K562 (cell line): ENCODE measurements around the gene GYS1. TPM values are rescaled to one million over a fixed set of nuclear protein-coding genes. Genes with fewer than 3 reads are reported as not detected.
A peak's percentile ranks its signal among the peaks of the same experiment; 100 is the strongest.

Experiments
- ATAC-seq: fragments of 200-7000 bp; cut with Tn5 transposase; 3 replicates; pipeline ENCODE4 v1.9.1; 2020; ENCODE audit warnings: moderate library complexity
- BruUV-seq: library from RNA; stranded (reverse); fragments of 400-500 nt; replicated peaks from 2 replicates; lab custom pipeline; 2021; lab: Mats Ljungman, UMichigan
- CTCF ChIA-PET: fragments of 300-600 bp; formaldehyde crosslinking; extraction: SDS; loops from one replicate; lab custom pipeline; 2021; ENCODE audit warnings: low intra/inter-chr PET ratio; lab: Yijun Ruan, JAX
- POLR2A ChIA-PET: fragments of 300-600, 350-650 bp; sonication (Branson Sonifier 250); formaldehyde crosslinking; extraction: SDS; loops from one replicate; lab custom pipeline; 2021; ENCODE audit warnings: antibody characterized with exemption, inconsistent platforms; lab: Yijun Ruan, JAX
- DNase-seq, 4 experiments: peaks; one replicate each; pipeline versions ENCODE4 v3.0.0 to v3.0.0-alpha.2; 2011 to 2018; ENCODE audit warnings: low spot score in 3 of 4, mixed read lengths in 3 of 4; ENCODE audit errors: extremely low read depth in 1 of 4
- FAIRE-seq: peaks from 2 replicates; lab custom pipeline; 2011; peaks lifted over from hg19 to GRCh38; lab: Jason Lieb, UNC
- H2AFZ ChIP-seq: 2 replicates; pipeline ENCODE4 v1.6.0; 2011; ENCODE audit warnings: low read depth, low read length, control low read depth, inconsistent platforms
- H3K27ac ChIP-seq: fragments of 200-600 bp; 3 replicates; pipeline ENCODE4 v1.8.0; 2011; ENCODE audit warnings: low read depth, mild to moderate bottlenecking, control low read depth, inconsistent platforms, low read length, moderate library complexity, mixed read lengths; ENCODE audit errors: extremely low read depth
- H3K27me3 ChIP-seq, 2 experiments: fragments of 300-600 bp in 1 of 2; 2 replicates in 1 of 2; 3 replicates in 1 of 2; pipeline versions ENCODE4 v1.6.0 to v1.8.0; 2011; ENCODE audit warnings: inconsistent platforms in 2 of 2, low read length in 2 of 2, mild to moderate bottlenecking in 1 of 2, mixed read lengths in 1 of 2, moderate library complexity in 1 of 2; ENCODE audit not compliant: control insufficient read depth in 2 of 2, insufficient read depth in 2 of 2
- H3K36me3 ChIP-seq: fragments of 300-600 bp; 3 replicates; pipeline ENCODE4 v1.8.0; 2011; ENCODE audit warnings: mild to moderate bottlenecking, low read length, inconsistent platforms; ENCODE audit not compliant: control insufficient read depth, insufficient read depth
- H3K4me1 ChIP-seq, 2 experiments: fragments of 200-600 bp in 1 of 2; replicated peaks in 1 of 2; 2 replicates in 1 of 2; 3 replicates in 1 of 2; pipeline versions ENCODE4 v1.5.1 to v1.8.0; 2011; ENCODE audit warnings: inconsistent platforms in 2 of 2, low read length in 2 of 2, mild to moderate bottlenecking in 1 of 2, mixed read lengths in 1 of 2, moderate library complexity in 1 of 2; ENCODE audit not compliant: control insufficient read depth in 2 of 2, insufficient read depth in 2 of 2
- H3K4me2 ChIP-seq: 2 replicates; pipeline ENCODE4 v1.6.1; 2011; ENCODE audit warnings: low read length, control low read depth, inconsistent platforms, mixed read lengths; ENCODE audit not compliant: insufficient read depth
- H3K4me3 ChIP-seq: fragments of 200-600 bp; sonication (generic), shearing (Covaris generic); 2 replicates; pipeline ENCODE4 v1.5.1; 2016; ENCODE audit warnings: control low read depth, inconsistent platforms
- H3K79me2 ChIP-seq: fragments of 200-600 bp; 3 replicates; pipeline ENCODE4 v1.8.0; 2011; ENCODE audit warnings: low read length, inconsistent platforms; ENCODE audit not compliant: control insufficient read depth, insufficient read depth
- H3K9ac ChIP-seq, 2 experiments: 2 replicates each; pipeline versions ENCODE4 v1.6.0 to v1.6.1; 2011; ENCODE audit warnings: low read depth in 2 of 2, low read length in 2 of 2, control low read depth in 1 of 2, inconsistent platforms in 1 of 2, mild to moderate bottlenecking in 1 of 2, mixed read lengths in 1 of 2; ENCODE audit not compliant: insufficient read depth in 1 of 2
- H3K9me1 ChIP-seq: one replicate; pipeline ENCODE4 v1.6.0; 2011; ENCODE audit warnings: inconsistent platforms, mild to moderate bottlenecking, low read length, moderate library complexity; ENCODE audit not compliant: control insufficient read depth, insufficient read depth
- H3K9me3 ChIP-seq: replicated peaks from 2 replicates; pipeline ENCODE4 v1.5.1; 2011; ENCODE audit warnings: low read depth, low read length, inconsistent platforms; ENCODE audit not compliant: control insufficient read depth, insufficient read depth
- H4K20me1 ChIP-seq: replicated peaks from 2 replicates; pipeline ENCODE4 v1.6.1; 2011; ENCODE audit warnings: low read length, inconsistent platforms, mixed read lengths; ENCODE audit not compliant: control insufficient read depth, insufficient read depth
- CHD2 ChIP-seq: IDR thresholded peaks from 2 replicates; pipeline ENCODE4 v1.6.1; 2011; ENCODE audit warnings: low read depth, low read length
- NFRKB ChIP-seq: fragments of 450-650 bp; IDR thresholded peaks from 2 replicates; pipeline ENCODE4 v1.6.1; 2016; ENCODE audit warnings: low read depth
- ZNF146 ChIP-seq: IDR thresholded peaks from one replicate; pipeline ENCODE4 v1.6.1; 2018; ENCODE audit warnings: missing compliant biosample characterization; ENCODE audit not compliant: unreplicated experiment
- ZSCAN32 ChIP-seq: fragments of 450-650 bp; formaldehyde crosslinking; IDR thresholded peaks from 2 replicates; pipeline ENCODE4 v1.4.0; 2020; ENCODE audit warnings: mild to moderate bottlenecking, moderate library complexity
- WGBS: fragments of 100-300 bp; shearing (Covaris generic); methylation state at CpG from one replicate; pipeline ENCODE4 v1.1.6; 2016; ENCODE audit warnings: low coverage, mixed read lengths; ENCODE audit not compliant: insufficient coverage; ENCODE audit errors: missing lambda C conversion rate; 5-methylcytosine and 5-hydroxymethylcytosine counted together
- in situ Hi-C: fragments of 300-500 bp; cut with MboI; formaldehyde crosslinking; loops from 4 replicates; pipeline ENCODE4 v1.15.0; 2018; ENCODE audit warnings: inconsistent platforms, mixed read lengths
- intact Hi-C: fragments of 100-400 bp; cut with micrococcal nuclease; formaldehyde crosslinking; loops from 2 replicates; pipeline ENCODE4 v1.14.2; 2022
- polyA plus RNA-seq, 8 experiments: library from polyadenylated mRNA; depleted of rRNA in 4 of 8; stranded (reverse) in 5 of 8; unstranded in 3 of 8; fragments of >200 nt; fragmentation: Nextera tagmentation in 2 of 8; fragmentation: Illumina TruSeq in 1 of 8; extraction: Ambion mirVana in 2 of 8; extraction: Trizol in 1 of 8; gene quantifications; 2 replicates each; pipeline versions ENCODE4 v1.2.1 to v1.2.3, GENCODE V29; 2011 to 2014; ENCODE audit warnings: inconsistent platforms in 1 of 8, missing spikeins in 1 of 8
- total RNA-seq, 7 experiments: library from RNA; depleted of rRNA in 6 of 7; stranded (reverse); fragments of >200 nt in 6 of 7; fragmentation: Illumina TruSeq in 2 of 7; extraction: Trizol in 2 of 7; gene quantifications; 2 replicates each; pipeline versions ENCODE4 v1.2.1 to v1.2.3, GENCODE V29; 2011 to 2021; ENCODE audit warnings: low replicate concordance in 1 of 7
- TF ChIP-seq, protein P1 (sequence below): fragments of 450-650 bp; formaldehyde crosslinking; IDR thresholded peaks from 2 replicates; pipeline ENCODE4 v1.4.0; 2020; ENCODE audit warnings: mild to moderate bottlenecking, moderate library complexity
- TF ChIP-seq, protein P2 (sequence below), 2 experiments: IDR thresholded peaks in 1 of 2; conservative IDR thresholded peaks in 1 of 2; 2 replicates each; pipeline ENCODE4 v1.6.1; 2016; ENCODE audit warnings: low read depth in 2 of 2, mild to moderate bottlenecking in 1 of 2, missing compliant biosample characterization in 1 of 2, missing genetic modification characterization in 1 of 2, moderate library complexity in 1 of 2
- TF ChIP-seq, protein P3 (sequence below): fragments of 450-650 bp; conservative IDR thresholded peaks from 2 replicates; pipeline ENCODE4 v1.6.1; 2016; ENCODE audit warnings: missing genetic modification characterization, low read depth, mild to moderate bottlenecking, control low read depth, missing compliant biosample characterization
- TF ChIP-seq, protein P4 (sequence below): fragments of 250-450 bp; sonication (Bioruptor Pico); IDR thresholded peaks from 2 replicates; pipeline ENCODE4 v1.5.0; 2020; ENCODE audit warnings: mild to moderate bottlenecking, borderline replicate concordance

The GYS1 gene
- total and polyA plus RNA-seq, 9 of the 15 experiments (the other 6 are each of a cell fraction or from before 2014, with no cell fraction given): 1.9 to 31.1 (median 15.2) TPM

DNA sequence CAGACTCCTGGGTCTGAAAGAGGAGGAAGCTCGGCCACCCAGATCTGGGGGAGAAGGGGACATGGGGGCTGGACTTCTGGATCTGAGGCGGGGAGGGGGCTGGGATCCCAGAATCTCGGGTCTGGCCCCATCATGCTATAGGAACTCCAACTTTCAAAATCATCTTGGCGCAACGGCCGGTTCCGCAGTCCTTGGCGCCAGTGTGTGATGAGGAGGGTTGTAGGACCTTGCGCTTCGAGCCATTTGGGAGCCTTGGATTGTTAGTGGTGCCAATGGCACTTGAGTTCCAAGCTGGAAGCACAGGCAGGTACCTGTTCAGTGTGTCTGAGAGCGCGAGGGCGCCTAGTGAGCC is 902 bp upstream of the GYS1 start:
- H3K4me1 ChIP-seq: peaks cover 5 to 30% of the 10 kb centered on the region in 2 experiments; a peak in 4 of 5 replicates
- H2AFZ ChIP-seq: peak overlapping the region; percentile 61; the same call in 1 of the 2 replicates
- H3K4me2 ChIP-seq: peak overlapping the region; percentile 99
- 0 out of 2 replicates have a peak, but pooled peaks cover 2% of the 10 kb centered on the region for H4K20me1 ChIP-seq
- no peaks in the 10 kb centered on the region for H3K9me3 ChIP-seq
- H3K36me3 ChIP-seq: peaks cover 42% of the 10 kb centered on the region; the same call in 2 of the 3 replicates
- peak overlapping the region; percentile 91 for H3K27ac ChIP-seq
- DNase-seq: no peak
- in situ Hi-C loops: no loop called here
- no peaks in the 10 kb centered on the region for H3K9me1 ChIP-seq
- ChIA-PET POLR2A (interaction anchor here (0.7 to 3.0 kb wide), 13 partner anchors 9 to 364 kb away, joined by 3 to 42 read pairs (median 4); partner anchors contain the start of gene FTL), CTCF (no interaction called here)
- intact Hi-C loops: loop anchor here (10.0 kb wide), 2 partner anchors 161 to 231 kb away; partner anchors contain the start of genes HRC and TRPM4
- TSS peak; percentile 79 for BruUV-seq
- 0% methylated on average over 13 of the region's 13 CpGs for WGBS
- no peak for ATAC-seq
- H3K9ac ChIP-seq: peak overlapping the region; percentile 94 to 95
- FAIRE-seq: no peak
- peak overlapping the region; percentile 87 for H3K4me3 ChIP-seq
- H3K79me2 ChIP-seq: peaks cover 80% of the 10 kb centered on the region
- H3K27me3 ChIP-seq: no peaks in the 10 kb centered on the region
- TF ChIP-seq, protein P1, sequence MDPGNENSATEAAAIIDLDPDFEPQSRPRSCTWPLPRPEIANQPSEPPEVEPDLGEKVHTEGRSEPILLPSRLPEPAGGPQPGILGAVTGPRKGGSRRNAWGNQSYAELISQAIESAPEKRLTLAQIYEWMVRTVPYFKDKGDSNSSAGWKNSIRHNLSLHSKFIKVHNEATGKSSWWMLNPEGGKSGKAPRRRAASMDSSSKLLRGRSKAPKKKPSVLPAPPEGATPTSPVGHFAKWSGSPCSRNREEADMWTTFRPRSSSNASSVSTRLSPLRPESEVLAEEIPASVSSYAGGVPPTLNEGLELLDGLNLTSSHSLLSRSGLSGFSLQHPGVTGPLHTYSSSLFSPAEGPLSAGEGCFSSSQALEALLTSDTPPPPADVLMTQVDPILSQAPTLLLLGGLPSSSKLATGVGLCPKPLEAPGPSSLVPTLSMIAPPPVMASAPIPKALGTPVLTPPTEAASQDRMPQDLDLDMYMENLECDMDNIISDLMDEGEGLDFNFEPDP: no peak
- TF ChIP-seq, protein P2, sequence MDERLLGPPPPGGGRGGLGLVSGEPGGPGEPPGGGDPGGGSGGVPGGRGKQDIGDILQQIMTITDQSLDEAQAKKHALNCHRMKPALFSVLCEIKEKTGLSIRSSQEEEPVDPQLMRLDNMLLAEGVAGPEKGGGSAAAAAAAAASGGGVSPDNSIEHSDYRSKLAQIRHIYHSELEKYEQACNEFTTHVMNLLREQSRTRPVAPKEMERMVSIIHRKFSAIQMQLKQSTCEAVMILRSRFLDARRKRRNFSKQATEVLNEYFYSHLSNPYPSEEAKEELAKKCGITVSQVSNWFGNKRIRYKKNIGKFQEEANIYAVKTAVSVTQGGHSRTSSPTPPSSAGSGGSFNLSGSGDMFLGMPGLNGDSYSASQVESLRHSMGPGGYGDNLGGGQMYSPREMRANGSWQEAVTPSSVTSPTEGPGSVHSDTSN (CRISPR knock-in tag; IDR thresholded peaks at IDR 0.05; ENCODE audit: low read depth): no peak
- TF ChIP-seq, protein P2 (tag; conservative IDR thresholded peaks at IDR 0.05; ENCODE audit: low read depth): no peak
- TF ChIP-seq, protein P3, sequence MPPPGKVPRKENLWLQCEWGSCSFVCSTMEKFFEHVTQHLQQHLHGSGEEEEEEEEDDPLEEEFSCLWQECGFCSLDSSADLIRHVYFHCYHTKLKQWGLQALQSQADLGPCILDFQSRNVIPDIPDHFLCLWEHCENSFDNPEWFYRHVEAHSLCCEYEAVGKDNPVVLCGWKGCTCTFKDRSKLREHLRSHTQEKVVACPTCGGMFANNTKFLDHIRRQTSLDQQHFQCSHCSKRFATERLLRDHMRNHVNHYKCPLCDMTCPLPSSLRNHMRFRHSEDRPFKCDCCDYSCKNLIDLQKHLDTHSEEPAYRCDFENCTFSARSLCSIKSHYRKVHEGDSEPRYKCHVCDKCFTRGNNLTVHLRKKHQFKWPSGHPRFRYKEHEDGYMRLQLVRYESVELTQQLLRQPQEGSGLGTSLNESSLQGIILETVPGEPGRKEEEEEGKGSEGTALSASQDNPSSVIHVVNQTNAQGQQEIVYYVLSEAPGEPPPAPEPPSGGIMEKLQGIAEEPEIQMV (tag): no peak
- TF ChIP-seq ZSCAN32 (no peak), CHD2 (0 out of 2 replicates have a peak, but pooled peaks have one; percentile 0), NFRKB (peak; percentile 16; the same call in 1 of the 2 replicates), ZNF146 (no peak)
- TF ChIP-seq, protein P4, sequence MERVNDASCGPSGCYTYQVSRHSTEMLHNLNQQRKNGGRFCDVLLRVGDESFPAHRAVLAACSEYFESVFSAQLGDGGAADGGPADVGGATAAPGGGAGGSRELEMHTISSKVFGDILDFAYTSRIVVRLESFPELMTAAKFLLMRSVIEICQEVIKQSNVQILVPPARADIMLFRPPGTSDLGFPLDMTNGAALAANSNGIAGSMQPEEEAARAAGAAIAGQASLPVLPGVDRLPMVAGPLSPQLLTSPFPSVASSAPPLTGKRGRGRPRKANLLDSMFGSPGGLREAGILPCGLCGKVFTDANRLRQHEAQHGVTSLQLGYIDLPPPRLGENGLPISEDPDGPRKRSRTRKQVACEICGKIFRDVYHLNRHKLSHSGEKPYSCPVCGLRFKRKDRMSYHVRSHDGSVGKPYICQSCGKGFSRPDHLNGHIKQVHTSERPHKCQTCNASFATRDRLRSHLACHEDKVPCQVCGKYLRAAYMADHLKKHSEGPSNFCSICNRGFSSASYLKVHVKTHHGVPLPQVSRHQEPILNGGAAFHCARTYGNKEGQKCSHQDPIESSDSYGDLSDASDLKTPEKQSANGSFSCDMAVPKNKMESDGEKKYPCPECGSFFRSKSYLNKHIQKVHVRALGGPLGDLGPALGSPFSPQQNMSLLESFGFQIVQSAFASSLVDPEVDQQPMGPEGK (CRISPR knock-in tag): no peak
